GM20431 (cell line): ENCODE data around the gene DACT3.

Experiments
- in situ Hi-C: fragments of 300-500 bp; cut with MseI, MboI; formaldehyde crosslinking; loops from one replicate; pipeline ENCODE4 v1.15.0; 2020; ENCODE audit warnings: low sequenced_read_pairs; ENCODE audit not compliant: unreplicated experiment

DACT3 gene

DNA sequence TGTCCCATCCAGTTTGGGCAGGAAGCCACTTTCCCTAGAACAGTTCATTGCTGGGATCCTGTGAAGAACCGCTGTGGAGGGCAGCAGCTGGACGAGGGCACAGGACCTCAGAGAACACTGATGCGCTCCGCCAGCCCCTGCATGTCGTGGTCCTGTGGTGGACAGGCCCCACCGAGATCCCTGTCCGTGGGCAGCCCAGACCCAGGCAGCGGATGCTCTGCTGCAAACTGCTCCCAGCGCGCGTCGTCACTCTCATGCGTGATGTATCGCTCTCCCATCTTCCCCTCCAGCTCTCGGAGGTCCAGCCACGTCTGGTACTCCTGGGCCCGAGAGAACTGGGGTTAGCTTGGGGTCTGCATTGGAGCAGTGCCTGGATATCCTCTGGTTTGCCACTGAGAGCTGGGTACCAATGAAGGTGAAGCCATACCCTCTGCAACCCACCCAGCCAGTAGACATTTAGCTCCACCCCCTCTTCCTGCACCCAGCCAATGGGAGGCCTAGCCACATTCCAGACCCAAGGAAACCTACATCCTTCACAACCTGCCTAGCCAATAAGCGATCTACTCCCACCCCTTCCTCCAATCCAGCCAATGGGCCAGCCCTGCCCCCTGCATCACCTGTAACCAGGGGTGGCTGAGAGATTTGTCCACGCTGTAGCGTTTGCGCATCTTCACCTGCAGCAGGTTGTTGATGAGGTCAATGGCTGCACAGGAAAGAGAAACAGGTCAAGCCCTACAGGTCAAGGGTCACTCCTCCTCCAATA is 13.6 kb upstream of the DACT3 start:
- in situ Hi-C loops, result no loop called here

DNA sequence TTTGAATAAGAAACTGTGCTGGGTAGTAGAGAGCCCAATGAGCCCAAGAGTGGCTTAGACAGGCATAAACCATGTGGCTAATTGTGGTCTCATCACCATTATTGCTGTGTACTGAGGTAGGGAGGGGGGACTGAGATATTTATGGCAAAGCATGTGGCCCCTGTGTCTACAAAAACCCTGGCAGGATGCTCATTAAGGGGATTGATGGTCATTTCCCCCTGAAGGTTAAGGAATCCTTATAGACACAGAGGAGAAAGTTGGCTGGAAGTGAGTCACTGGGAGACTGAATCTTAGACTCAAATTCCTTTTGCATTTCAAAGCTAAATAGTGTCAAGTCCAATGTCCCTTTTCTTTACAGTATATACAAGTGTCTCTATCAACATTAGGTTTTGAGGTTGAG is 9.8 kb upstream of the DACT3 start:
- in situ Hi-C loops, result no loop called here

DNA sequence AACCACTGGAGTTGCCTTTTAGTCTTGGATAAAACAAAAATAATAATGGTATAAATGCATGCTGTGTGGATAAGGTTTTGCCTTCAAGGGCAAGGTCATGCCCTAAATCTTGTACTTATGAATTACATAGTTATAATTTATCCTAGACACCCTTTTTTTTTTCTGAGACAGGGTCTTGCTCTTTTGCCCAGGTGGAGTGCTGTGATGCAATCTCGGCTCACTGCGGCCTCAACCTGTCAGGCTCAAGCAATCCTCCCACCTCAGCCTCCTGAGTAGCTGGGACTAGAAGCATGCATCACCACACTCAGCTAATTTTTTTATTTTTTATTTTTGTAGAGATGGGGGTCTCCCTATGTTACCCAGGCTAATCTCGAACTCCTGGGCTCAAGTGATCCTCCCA is 7.7 kb upstream of the DACT3 start:
- in situ Hi-C loops, result no loop called here

DNA sequence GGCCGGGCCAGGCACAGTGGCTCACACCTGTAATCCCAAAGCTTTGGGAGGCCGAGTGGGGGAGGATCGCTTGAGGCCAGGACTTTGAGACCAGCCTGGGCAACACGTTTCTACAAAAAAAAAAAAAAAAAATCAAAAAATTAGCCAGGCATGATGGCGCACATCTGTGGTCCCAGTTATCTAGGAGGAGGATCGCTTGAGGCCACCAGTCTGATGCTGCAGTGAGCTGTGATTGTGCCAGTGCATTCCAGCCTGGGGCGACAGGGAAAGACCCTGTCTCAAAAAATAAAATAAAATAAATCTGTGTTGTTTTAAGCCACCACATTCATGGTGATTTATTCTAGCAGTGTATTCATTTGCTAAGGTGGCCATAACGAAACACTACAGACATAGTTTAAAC is 4.1 kb upstream of the DACT3 start:
- in situ Hi-C loops, result no loop called here

DNA sequence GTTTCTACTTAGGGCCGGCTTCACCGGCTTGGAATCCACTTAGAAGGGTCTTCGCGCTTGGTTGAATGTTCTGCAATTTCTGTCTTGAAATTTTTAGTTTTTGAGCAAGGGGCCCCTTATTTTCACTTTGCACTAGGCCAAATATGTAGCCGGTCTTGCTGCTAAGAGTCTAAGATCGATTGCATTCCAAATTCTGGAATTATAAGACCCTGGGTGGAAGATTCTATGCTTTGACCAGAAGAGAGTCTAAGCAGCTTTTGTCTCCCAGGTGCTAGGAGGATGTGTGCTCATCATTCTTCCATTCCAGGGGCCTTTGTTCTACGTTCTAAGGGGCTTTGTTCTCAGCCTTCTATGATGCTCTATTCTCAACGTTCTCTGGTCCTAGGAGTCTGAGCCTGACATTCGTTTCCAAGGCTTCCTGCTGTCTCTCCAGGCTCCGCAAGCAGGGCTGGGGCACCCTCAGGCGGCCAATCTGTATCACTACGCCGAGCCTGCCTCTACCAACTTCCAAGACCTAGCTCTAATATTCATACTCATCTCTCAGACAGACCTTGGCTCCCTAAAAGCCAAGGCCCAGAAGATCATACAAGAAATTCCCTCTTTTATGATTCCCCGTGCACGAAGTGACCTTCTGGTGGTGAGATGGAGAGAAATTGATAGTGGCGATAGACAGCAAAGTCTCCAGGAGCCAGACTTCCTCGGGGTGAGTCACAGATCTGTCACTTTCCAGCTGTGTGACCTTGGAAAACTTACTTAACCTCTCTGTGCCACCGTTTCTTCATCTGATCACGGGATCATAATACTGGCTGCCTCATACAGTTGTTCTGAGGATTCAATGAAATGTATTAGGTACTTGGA is 982 bp upstream of the DACT3 start:
- in situ Hi-C loops, result no loop called here

DNA sequence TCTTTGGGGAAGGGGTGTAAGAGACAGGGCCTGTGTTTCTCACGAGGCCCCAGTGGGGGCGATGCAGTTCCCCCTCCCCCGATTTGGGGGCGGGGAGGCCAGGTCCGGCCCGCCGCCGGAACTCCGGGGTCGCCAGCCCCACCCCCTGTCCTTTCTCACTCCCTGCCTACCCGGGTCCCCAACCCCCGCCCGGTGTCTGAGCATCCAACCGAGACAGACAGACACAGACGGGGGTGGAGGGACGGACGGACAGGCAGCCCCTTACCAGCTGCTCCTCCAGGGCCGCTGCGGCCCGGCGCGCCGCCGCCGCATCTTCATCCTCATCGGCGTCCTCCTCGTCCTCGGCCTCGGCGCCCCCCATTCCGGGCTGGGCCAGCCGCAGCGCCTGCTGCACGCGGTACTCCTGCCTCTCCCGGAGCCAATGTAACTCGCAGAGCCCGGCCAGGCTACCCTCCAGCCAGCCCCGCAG is 397 bp downstream of the DACT3 start:
- in situ Hi-C loops, result no loop called here

DNA sequence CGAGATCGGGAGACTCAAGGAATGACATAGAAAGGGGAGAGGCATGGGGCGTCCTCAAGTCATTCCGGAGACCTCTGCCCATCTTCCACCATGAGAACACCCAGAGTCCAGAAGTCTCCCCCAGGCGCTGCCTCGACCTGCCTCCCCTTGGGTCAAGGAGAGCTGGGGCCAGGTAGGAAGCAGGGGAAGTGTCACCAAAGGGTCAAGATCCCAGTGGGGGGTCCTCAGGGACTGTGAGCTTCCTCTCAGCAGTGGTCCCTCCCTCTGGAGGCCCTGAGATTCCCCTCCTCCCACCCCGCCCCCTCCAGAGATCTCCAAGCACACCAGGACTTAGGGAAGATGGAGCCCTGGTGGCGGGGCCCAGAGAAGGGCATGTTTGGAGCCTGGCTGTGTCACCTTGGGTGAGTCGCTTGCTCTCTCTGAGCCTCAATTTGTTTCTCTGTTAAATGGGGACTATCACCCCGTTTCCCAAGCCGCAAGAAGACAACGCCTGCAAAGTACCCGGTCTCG is 919 bp downstream of the DACT3 start:
- in situ Hi-C loops, result no loop called here

DNA sequence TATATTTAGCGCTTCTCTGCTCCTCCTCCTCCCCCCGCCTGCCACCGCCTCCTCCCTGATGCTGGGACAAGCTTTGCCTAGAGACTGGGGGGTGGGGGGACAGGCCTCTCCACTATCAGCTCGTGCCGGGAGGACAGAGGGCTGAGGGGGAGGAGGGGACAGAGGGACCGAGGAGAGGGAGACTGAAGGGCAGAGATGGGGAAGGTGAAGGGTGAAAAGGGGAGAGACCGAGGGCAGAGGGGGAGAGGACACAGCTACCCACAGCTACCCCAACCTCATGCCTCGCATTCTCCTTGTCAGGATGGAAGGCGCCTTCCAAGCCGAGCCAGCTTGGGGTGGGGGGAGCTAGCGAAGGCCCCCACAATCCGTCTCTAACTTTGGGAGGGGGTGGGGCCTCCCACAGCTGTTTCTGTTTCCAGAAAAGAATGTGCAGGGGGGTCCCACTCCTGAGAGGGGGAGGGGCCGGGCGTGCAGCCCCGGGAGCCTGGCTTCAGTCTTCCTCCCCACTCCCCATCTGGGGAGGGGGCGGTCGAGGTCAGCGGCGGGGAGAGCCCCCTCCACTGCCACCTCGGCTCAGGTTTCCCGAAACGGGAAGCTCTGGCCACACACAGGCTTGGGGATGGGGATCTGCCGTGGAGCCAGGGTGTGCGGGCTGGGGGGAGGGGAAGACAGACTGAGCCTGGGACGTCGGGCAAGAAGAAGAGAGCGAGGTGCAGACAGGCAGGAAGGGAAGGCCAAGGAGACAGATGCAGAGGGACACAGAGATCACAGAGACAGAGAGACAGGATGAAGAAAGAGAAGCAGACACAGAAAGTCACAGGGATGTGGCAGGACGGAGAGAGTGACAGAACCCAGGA is 1.6 kb downstream of the DACT3 start:
- in situ Hi-C loops, result no loop called here

DNA sequence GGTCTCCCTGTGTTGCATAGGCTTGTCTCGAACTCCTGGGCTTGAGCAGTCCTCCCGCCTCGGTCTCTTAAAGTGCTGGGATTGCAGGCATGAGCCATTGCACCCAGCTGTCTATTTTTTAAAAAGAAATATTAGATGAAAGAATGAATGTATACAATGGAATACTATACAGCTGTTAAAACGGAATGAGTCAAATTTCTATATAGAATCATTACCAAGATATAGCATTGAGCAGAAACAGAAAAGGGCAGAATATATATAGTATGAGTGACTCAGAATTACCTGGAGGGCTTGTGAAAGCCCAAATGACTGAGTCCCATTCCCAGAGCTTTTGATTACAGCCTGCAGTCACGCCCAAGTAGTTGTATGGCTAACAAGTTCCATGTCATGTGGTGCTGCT is 4.4 kb downstream of the DACT3 start:
- in situ Hi-C loops, result no loop called here

DNA sequence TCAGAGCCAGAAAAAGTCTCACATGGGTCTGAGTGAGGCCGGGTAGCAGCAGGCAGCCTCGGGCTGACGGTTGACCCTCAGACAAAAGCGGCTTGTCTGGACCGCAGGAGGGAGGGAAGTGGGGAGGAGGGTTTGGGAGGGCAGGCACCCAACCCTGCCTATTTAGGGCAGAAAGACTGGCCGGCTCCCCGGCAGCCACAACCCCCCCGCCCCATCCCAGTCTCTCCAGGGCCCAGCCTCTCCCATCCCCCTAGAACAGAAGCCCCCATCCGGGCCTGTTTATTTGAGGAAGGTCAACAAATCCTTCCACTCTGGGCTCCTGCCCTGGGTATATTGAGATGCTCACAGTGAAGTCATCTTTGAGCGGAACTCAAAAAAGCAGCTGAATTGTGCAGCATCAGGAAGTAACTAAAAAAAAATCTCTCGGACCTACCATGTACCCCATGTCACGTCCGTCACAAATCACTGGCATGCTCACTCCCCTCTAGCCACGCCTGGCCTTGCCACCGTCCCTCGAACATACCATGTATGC is 6.3 kb downstream of the DACT3 start:
- in situ Hi-C loops, result no loop called here

DNA sequence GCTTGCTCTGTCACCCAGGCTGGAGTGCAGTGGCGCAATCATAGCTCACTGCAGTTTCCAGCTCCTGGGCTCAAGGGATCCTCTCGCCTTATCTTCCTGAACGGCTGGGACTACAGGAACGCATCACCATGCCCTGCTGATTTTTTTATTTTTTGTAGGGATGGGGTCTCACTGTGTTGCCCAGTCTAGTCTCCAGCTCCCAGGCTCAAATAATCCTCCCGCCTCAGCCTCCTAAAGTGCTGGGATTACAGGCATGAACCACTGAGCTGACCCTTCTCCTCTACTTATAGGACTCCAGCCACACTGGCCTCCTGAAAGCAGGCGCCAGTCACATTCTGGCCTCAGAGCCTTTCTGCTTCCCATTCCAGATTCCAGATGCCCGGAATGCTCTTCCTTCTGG is 10.5 kb downstream of the DACT3 start:
- in situ Hi-C loops, result no loop called here

DNA sequence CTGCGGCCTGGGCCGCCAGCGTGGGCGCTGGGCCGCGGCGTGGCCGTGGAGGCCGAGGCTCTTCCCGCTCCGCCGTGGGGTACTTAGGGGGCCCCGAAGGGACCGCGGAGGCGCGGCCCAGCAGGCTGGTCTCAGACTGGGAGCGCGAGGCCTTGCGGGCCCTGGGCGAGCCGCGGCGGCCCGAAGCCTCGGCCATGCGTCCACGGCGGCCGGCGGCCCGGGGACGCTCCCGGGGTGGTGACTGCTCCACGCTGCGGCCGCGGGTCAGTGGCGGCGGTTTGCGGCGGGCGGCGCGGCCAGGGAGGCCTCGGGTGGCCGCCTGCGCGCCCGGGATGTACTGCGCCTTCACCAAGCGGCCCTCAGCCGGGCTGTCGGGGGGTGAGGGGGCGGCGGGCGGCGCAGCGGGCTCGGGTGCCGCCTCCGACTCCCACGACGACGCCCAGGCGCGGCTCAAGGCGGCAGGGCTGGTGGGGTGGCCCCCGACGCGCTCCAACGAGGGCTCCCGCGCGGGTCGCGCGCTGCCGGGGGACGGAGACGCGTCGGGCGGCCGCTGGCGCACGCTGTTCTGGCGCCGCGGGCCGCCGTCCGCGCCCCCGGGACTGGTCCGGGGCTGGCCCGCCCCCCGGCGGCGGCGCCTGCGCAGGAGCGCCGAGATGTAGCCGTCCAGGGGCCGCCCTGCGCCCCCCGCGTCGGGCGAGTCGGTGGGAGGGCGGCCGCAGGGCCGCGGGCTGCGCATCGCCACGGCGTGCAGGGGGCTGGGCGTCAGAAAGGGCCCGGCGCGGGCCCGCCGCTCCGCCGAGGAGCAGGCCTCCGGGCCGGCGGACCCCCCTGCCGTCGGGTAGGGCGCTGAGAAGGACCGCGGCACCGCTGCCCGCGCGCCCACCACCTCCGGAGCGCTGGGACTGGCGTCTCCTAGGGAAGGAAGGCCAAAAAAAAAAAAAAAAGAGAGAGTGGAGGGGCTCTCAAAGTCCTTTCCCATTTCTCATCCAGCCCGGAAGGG is 11.7 kb downstream of the DACT3 start:
- in situ Hi-C loops, result no loop called here

DNA sequence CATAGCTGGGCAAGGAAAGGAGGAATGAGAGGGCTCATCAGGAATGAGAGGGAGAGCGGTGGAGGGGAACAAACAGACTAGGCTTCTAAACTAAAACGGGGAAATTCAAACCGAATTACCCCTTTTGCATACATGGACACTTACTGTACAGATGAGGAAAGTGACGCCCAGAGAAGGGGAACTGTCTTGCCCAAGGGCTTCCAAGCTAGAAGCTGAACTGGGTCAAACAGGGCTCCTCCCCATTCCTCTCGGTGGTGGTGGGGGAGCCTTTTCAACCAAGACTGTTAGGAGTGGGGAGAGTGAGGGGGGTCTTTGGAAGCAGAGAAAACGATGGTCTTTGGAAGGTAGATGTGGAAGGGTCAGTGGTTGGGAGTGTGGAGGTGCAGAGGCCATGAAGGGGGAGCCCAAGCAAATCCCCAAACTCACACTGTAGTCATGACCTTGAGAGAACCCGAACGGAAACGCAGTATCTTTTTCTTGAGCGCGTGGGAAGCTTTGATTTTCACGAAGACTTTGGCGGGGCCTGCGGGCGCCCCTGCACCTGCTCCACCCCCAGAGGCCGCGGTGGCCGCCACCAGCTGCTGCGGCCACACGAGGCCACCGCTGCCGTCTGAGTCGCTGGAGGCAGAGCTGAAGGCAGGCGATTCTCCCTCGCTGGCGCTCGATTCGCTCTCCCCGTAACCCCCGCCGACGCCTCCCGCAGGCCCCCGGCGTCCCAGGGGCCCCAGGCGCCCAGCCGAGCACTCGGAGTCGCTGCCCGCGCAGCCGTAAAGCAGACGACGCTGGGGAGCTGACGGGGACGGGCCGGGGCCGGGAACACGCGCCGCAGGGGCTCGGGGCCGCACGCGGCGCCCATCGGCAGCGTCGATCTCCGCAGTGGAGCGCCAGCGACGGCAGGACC is 12.7 kb downstream of the DACT3 start:
- in situ Hi-C loops, result no loop called here

DNA sequence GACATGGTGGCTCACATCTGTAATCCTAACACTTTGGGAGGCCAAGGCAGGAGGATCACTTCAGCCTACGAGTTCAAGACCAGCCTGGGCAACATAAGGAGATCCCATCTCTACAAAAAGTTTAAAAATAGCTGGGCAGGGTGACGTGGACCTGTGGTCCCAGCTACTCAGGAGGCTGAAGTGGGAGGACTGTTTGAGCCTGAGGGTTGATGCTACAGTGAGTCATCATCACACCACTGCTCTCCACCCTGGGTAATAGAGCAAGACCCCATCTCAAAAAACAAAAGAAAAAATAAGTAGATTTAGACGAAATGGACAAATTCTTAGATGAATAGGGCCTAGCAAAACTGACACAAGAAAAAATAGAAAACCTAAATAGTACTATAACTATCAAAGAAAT is 14.6 kb downstream of the DACT3 start:
- in situ Hi-C loops, result no loop called here

DNA sequence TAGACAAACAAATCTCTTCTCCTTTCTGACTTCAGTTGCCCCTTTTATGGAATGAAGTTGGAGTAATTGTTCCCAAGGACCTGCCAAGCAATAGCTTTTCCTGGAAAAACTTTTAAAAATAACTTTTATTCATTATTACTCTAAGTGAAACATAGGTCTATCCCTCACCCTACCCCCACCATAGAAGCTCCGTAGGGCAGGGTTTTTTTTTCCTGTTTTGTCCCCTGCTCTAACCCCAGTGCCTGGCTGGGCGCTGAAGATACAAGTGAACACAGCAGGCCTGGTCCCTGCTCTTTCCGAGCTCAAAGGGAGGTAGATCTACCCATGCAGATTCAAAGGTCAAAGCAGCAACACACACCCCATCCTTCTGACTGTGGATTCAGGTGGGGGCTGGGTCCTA is 16.3 kb downstream of the DACT3 start:
- in situ Hi-C loops, result no loop called here

DNA sequence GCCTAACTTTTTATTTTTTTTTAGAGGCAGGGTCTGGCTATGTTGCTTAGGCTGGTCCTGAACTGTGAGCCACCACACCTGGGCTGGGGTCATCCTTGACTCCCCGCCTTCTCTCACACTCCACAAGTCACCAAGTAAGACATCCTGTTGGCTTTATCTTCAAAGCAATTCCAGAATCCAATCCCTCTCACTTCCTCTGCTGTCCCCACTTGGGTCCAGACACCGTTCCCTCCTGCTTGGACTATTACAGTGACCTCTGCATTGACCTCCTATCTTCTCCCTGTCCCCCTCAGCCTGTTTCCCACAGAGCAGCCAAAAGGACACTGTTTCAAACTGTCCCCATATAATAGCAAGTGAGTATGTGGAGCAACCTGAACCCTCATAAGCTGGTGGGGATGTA is 20.3 kb downstream of the DACT3 start:
- in situ Hi-C loops, result no loop called here

DNA sequence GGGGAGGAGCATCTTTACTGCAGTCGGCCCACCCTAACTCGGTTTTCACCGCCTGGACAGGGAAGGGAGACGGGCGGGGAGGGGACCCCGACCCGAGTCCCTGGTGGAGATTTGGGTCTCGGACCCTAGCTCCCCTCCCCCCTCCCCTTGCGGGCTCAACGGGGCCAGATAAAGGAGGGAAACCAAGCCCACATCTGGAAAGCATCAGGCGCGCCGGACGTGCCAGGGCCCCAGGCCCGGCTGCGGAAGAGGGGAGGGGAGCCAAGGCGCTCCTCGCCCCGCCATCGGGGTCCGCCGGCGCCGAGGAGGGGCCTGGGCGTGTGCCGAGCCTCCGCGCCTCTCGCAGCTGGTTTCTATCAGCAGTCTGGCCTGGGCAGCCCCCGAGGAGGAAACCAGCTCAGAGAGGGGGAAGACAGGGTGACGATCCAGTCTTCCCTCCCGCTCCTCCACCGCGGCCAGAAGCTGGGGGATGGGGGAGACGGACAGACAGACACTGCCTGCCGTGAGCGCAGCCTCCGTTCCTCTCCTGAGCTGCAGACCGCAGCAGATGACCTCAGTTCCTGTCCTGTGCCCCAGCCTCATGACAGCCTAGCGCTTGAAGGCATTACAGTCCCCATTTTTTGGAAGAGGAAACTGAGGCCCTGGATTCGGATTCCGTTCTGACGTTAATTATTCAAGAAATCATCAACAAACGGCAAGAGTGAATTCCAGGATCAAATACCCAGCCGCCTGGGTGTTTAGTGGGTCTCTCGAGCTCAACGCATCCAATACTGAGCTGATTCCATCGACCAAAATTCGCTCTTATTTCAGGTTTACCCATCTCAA is 21.4 kb downstream of the DACT3 start:
- in situ Hi-C loops, result no loop called here
